ENCODE results near the gene OPN1MW. TPM values are rescaled to one million over a fixed set of nuclear protein-coding genes. Genes with fewer than 3 reads are reported as not detected.
"Not testable (repeated sequence)": the region's sequence is repeated elsewhere in the genome, so short reads cannot be mapped to it uniquely, and the experiment has no call there.

The OPN1MW gene
- total RNA-seq, result not detected

DNA sequence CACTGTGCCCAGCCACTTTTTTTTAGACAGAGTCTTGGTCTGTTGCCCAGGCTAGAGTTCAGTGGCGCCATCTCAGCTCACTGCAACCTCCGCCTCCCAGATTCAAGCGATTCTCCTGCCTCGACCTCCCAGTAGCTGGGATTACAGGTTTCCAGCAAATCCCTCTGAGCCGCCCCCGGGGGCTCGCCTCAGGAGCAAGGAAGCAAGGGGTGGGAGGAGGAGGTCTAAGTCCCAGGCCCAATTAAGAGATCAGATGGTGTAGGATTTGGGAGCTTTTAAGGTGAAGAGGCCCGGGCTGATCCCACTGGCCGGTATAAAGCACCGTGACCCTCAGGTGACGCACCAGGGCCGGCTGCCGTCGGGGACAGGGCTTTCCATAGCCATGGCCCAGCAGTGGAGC, at the start of gene OPN1MW:
Gene OPN1MW (plus strand): TSS at position 301 of the 400 bp plus-strand sequence. CDS start 82 bp downstream, at position 383.
- DNase-seq, result not testable (repeated sequence)

DNA sequence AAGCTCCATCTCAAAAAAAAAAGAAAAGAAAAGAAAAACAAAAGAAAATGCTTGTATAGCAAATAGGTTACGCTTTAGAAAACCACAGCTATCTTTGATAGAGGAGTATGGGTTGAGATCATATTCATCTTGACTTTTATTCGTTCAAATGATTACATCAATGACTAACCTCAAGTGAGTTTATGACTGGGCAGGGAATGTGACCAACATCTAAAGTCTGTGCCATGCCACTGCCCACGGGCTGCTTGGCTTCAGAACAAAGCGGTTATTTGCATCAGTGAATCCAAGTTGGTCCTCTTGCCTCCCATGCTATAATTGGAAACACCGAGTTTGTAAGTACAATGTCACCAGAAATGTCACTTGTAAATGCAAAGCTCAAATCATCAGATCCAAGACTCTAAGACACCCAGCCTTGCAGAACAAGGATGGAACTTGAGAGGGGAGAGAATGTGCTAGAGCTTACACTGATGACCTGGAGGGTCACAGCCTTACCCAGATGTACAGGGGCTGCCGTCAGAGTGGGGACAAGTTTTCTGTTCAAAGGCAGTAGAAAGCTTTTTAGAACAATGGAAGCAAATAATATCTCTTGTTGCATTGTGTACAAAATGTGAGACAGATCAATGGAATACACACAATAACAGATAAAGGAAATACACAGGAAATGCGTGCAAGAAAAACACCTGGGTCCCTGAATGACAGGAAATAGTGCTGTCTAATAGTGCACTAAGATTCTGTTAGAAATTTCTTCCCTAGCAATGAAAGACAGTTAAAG, 46.8 kb upstream of the OPN1MW start:
- DNase-seq, result no peak

DNA sequence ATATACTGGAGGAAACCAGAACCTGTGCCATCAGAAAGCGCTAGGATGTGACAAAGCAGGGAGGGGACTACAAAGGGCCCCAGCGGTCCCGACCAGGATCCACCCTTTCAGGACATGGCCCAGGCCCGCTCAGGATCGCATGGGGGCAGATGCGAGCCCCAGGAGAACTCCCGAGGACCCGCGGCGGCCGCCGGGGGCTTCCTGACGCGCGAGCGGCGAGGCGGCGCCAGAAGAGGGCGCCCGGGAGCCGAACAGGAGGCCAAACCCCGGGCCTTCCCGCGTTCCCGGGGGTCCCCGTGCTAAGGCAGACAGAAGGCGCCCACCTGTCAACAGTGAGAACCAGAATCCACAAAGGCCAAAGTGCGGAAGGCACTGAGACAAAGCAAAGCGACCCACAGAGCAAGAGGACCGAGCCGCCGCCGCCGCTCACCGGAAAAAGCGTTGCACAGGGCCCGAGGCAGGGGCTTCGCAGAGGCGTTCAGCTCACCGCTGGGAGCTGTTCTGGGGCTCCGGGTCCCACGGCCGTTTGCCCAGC, 45.7 kb upstream of the OPN1MW start:
- peak; percentile 8 for DNase-seq

GRCh38 chrX:154138857-154139256, 43.5 kb upstream of the OPN1MW start:
- no peak for DNase-seq

GRCh38 chrX:154140206-154140605, 42.2 kb upstream of the OPN1MW start:
- no peak for DNase-seq

GRCh38 chrX:154140742-154141141, 41.7 kb upstream of the OPN1MW start:
- DNase-seq, result no peak

- DNase-seq, result no peak
Measured at GRCh38 chrX:154142386-154142785, 40.0 kb upstream of the OPN1MW start.

GRCh38 chrX:154142950-154143745, 39.2 kb upstream of the OPN1MW start:
- DNase-seq, result no peak

DNA sequence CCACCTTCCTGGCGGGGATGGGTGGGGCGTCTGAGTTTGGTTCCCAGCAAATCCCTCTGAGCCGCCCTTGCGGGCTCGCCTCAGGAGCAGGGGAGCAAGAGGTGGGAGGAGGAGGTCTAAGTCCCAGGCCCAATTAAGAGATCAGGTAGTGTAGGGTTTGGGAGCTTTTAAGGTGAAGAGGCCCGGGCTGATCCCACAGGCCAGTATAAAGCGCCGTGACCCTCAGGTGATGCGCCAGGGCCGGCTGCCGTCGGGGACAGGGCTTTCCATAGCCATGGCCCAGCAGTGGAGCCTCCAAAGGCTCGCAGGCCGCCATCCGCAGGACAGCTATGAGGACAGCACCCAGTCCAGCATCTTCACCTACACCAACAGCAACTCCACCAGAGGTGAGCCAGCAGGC, 38.4 kb upstream of the OPN1MW start, which contains the start of gene OPN1LW:
Gene OPN1LW (plus strand): TSS at position 234 of the 400 bp plus-strand sequence. CDS start 41 bp downstream, at position 275.
- DNase-seq, result not testable (repeated sequence)

- not testable (repeated sequence) for DNase-seq
Measured at GRCh38 chrX:154151030-154151429, 31.4 kb upstream of the OPN1MW start.

- DNase-seq, result not testable (repeated sequence)
Measured at GRCh38 chrX:154156221-154156620, 26.2 kb upstream of the OPN1MW start.

GRCh38 chrX:154157207-154157606, 25.2 kb upstream of the OPN1MW start:
- not testable (repeated sequence) for DNase-seq

- DNase-seq, result not testable (repeated sequence)
Measured at GRCh38 chrX:154159345-154159744, 23.1 kb upstream of the OPN1MW start.

GRCh38 chrX:154164902-154165301, 17.5 kb upstream of the OPN1MW start:
- DNase-seq, result not testable (repeated sequence)

DNA sequence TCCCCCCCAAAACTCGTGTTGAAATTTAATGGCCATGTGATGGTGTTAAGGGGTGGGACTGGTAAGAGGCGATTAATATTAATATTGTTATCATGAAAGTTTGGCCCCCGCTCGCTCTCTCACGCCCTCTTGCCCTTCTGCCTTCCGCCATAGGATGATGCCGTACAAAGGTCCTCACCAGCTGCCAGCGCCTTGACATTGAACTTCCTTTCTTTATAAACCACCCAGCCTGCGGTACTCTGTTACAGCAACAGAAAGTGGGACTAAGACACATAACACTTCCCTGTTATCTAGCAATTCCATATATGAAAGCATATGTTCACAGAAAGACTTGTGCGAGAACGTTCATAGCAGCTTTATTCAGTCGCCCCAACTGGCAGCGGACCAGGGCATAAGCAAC, 14.0 kb upstream of the OPN1MW start:
- not testable (repeated sequence) for DNase-seq

- not testable (repeated sequence) for DNase-seq
Measured at GRCh38 chrX:154172535-154172943, 9.9 kb upstream of the OPN1MW start.

GRCh38 chrX:154174356-154174755, 8.0 kb upstream of the OPN1MW start:
- DNase-seq, result not testable (repeated sequence)

- not testable (repeated sequence) for DNase-seq
Measured at GRCh38 chrX:154183794-154184193, 1.4 kb downstream of the OPN1MW start.

DNA sequence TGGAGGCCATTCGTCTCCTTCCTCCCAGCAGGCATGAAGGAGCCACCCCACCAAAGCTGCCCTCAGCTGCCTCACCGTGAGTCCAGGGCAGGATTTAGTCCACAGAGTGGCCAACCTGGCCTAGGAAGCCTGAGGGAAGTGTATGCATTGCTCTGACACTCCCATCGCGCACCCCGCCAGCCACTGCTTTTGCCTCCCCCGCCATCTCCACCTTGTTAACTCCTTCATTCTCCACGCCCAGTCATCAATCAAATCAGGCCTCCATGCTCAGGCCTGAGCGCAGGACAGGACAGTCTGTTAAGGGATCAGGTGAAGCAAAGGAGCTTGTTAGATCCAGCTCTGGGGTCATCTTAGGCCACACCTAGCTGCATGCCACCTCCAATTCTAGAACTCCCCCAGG, 10.4 kb downstream of the OPN1MW start:
- not testable (repeated sequence) for DNase-seq

- DNase-seq, result not testable (repeated sequence)
Measured at GRCh38 chrX:154194316-154194715, 11.9 kb downstream of the OPN1MW start.

GRCh38 chrX:154196466-154196865, 14.1 kb downstream of the OPN1MW start:
- DNase-seq, result not testable (repeated sequence)

DNA sequence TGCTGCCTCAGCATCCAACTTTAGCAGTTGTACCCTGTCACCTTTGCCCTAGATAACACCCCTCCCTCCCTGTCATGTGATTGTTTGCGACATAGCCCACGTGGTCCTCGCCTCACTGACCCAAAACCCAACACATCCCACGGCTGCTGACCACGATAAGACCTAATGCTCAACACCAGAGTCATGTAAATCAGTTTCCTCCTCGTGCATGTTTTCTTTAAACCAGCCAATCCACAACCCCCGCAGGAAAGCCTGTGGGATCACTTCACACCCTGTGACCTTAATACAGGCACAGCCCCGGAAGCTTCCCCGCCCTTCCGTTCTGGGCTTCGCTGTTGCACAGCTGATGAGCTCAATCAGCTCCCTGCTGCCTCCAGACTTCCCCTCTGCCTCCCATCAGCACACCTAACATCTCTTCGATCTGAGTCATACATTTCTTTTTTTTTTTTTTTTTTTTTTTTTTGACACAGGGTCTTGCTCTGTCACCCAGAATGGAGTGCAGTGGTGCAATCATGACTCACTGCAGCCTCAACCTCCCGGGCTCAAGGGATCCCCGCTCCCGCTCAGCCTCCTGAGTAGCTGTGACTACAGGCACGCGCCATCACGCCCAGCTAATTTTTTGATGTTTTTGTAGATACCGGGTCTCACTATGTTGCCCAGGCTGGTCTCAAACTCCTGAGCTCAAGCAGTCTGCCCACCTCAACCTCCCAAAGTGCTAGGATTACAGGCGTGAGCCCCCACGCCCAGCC, 27.4 kb downstream of the OPN1MW start:
- not testable (repeated sequence) for DNase-seq
